ENCODE data around the gene TTI1. TPM values are rescaled to one million over a fixed set of nuclear protein-coding genes. Genes with fewer than 3 reads are reported as not detected.

TTI1 gene
- total and polyA plus RNA-seq, 2 of the 13 experiments (the other 11 are each of a cell fraction or from before 2014, with no cell fraction given) = 22.9 to 39.8 TPM

DNA sequence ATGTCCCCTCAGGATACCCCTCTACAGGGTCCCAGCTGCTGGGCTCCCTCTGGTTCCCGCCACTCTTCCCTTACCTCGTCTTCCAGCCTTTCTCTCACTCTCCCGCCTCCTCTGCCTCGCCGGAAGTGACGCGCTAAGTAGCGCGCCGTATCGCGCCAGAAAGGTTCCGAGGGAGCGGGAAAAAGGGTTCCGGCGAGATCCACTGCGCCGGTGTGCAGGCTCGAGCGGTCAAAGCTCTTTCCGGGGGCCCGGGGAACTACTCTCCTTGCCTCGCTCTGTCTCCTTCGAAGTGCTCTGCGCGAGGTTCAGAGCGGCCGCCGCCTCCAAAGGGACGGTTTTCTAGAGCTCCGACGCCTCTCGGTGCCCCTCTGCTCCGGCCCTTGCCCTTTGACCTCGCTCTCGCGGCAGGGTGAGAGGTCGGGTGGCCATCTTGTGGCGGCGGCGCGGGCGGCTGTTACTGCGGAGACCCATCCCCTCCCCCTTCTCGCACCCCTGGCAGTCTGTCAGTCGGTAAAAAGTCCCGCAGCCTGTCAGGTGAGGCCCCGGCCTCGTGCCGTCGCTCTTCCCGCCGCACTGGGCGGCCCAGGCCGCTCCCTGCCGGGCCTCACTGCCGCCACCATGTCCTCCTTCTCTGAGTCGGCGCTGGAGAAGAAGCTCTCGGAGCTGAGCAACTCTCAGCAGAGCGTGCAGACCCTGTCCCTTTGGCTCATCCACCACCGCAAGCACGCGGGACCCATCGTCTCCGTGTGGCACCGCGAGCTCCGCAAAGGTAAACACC is at the start of gene TTI1, which contains the start of gene RPRD1B (continued):
- TF ChIP-seq, protein P1, sequence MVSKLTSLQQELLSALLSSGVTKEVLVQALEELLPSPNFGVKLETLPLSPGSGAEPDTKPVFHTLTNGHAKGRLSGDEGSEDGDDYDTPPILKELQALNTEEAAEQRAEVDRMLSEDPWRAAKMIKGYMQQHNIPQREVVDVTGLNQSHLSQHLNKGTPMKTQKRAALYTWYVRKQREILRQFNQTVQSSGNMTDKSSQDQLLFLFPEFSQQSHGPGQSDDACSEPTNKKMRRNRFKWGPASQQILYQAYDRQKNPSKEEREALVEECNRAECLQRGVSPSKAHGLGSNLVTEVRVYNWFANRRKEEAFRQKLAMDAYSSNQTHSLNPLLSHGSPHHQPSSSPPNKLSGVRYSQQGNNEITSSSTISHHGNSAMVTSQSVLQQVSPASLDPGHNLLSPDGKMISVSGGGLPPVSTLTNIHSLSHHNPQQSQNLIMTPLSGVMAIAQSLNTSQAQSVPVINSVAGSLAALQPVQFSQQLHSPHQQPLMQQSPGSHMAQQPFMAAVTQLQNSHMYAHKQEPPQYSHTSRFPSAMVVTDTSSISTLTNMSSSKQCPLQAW (CRISPR knock-in tag; IDR thresholded peaks at IDR 0.05) = peak; percentile 93
- TF ChIP-seq MIER2 (CRISPR knock-in tag; IDR thresholded peaks at IDR 0.05) (0 out of 2 replicates have a peak, but pooled peaks have one; percentile 43), HMG20B (CRISPR knock-in tag; conservative IDR thresholded peaks at IDR 0.05) (no peak; the same call in none of the 2 replicates), PHB2 (IDR thresholded peaks at IDR 0.05; ENCODE audit: partially characterized antibody) (no peak), PAX8 (CRISPR knock-in tag; IDR thresholded peaks at IDR 0.05; ENCODE audit: borderline replicate concordance) (peak; percentile 93), TP53 (CRISPR knock-in tag; conservative IDR thresholded peaks at IDR 0.05) (no peak), PRDM10 (CRISPR knock-in tag; IDR thresholded peaks at IDR 0.05; ENCODE audit: low read depth) (peak; percentile 96), STAG1 (CRISPR knock-in tag; IDR thresholded peaks at IDR 0.05) (no peak; the same call in 1 of the 2 replicates), SATB2 (CRISPR knock-in tag; IDR thresholded peaks at IDR 0.05) (peak; percentile 80; the same call in 1 of the 2 replicates), ZNF281 (CRISPR knock-in tag; IDR thresholded peaks at IDR 0.05; ENCODE audit: borderline replicate concordance) (no peak; the same call in none of the 2 replicates), TRAFD1 (CRISPR knock-in tag; IDR thresholded peaks at IDR 0.05; ENCODE audit: borderline replicate concordance) (peak; percentile 98; the same call in 1 of the 2 replicates), ZNF121 (CRISPR knock-in tag; IDR thresholded peaks at IDR 0.05) (no peak), ZNF781 (CRISPR knock-in tag; IDR thresholded peaks at IDR 0.05; ENCODE audit: borderline replicate concordance, not compliant biosample characterization) (peak; percentile 74)
- TF ChIP-seq, protein P2, sequence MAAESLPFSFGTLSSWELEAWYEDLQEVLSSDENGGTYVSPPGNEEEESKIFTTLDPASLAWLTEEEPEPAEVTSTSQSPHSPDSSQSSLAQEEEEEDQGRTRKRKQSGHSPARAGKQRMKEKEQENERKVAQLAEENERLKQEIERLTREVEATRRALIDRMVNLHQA (CRISPR knock-in tag; IDR thresholded peaks at IDR 0.05) = no peak
- TF ChIP-seq, protein P3, sequence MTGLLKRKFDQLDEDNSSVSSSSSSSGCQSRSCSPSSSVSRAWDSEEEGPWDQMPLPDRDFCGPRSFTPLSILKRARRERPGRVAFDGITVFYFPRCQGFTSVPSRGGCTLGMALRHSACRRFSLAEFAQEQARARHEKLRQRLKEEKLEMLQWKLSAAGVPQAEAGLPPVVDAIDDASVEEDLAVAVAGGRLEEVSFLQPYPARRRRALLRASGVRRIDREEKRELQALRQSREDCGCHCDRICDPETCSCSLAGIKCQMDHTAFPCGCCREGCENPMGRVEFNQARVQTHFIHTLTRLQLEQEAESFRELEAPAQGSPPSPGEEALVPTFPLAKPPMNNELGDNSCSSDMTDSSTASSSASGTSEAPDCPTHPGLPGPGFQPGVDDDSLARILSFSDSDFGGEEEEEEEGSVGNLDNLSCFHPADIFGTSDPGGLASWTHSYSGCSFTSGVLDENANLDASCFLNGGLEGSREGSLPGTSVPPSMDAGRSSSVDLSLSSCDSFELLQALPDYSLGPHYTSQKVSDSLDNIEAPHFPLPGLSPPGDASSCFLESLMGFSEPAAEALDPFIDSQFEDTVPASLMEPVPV (CRISPR knock-in tag; IDR thresholded peaks at IDR 0.05) = peak; percentile 87

All from HepG2 (cell line).